Smooth muscle cell (in vitro differentiated cells): ENCODE results near the gene ZNF69. TPM values are rescaled to one million over a fixed set of nuclear protein-coding genes. Genes with fewer than 3 reads are reported as not detected.
"Not testable (repeated sequence)": the region's sequence is repeated elsewhere in the genome, so short reads cannot be mapped to it uniquely, and the experiment has no call there.

Experiments
- DNase-seq: peaks from one replicate; lab custom pipeline; 2025; ENCODE audit not compliant: unreplicated experiment; lab: John Stamatoyannopoulos, UW
- H2AFZ ChIP-seq: fragments of 200-600 bp; sonication (generic); 2 replicates; pipeline ENCODE4 v1.6.0; 2016; ENCODE audit warnings: antibody characterized with exemption, low read depth, mild to moderate bottlenecking
- H3F3A ChIP-seq: fragments of 200-600 bp; sonication (generic); 2 replicates; pipeline ENCODE4 v1.6.0; 2017; ENCODE audit warnings: antibody characterized with exemption, low read depth
- H3K27ac ChIP-seq: fragments of 200-600 bp; sonication (generic); 2 replicates; pipeline ENCODE4 v1.5.1; 2016; ENCODE audit warnings: low read depth, mild to moderate bottlenecking
- H3K27me3 ChIP-seq: fragments of 200-600 bp; sonication (generic); 2 replicates; pipeline ENCODE4 v1.6.1; 2016; ENCODE audit warnings: low read depth, mild to moderate bottlenecking
- H3K36me3 ChIP-seq: fragments of 200-600 bp; sonication (generic); 2 replicates; pipeline ENCODE4 v1.5.1; 2016; ENCODE audit warnings: low read depth
- H3K4me1 ChIP-seq: fragments of 200-600 bp; sonication (generic); 2 replicates; pipeline ENCODE4 v1.5.1; 2016; ENCODE audit warnings: low read depth
- H3K4me2 ChIP-seq: fragments of 200-600 bp; sonication (generic); 2 replicates; pipeline ENCODE4 v1.6.0; 2016; ENCODE audit warnings: mild to moderate bottlenecking
- H3K4me3 ChIP-seq: fragments of 200-600 bp; sonication (generic); 2 replicates; pipeline ENCODE4 v1.5.1; 2016; ENCODE audit warnings: mild to moderate bottlenecking
- H3K79me2 ChIP-seq: fragments of 200-600 bp; sonication (generic); 2 replicates; pipeline ENCODE4 v1.6.0; 2016; ENCODE audit warnings: low read depth, mild to moderate bottlenecking
- H3K9ac ChIP-seq: fragments of 200-600 bp; sonication (generic); 2 replicates; pipeline ENCODE4 v1.6.0; 2016; ENCODE audit warnings: low read depth
- H3K9me3 ChIP-seq: fragments of 200-600 bp; sonication (generic); replicated peaks from 2 replicates; pipeline ENCODE4 v1.5.1; 2016; ENCODE audit warnings: low read depth
- H4K20me1 ChIP-seq: fragments of 200-600 bp; sonication (generic); 2 replicates; pipeline ENCODE4 v1.6.0; 2016; ENCODE audit warnings: low read depth
- CTCF ChIP-seq: fragments of 200-600 bp; sonication (generic); IDR thresholded peaks from 2 replicates; pipeline ENCODE4 v1.5.1; 2017; ENCODE audit warnings: borderline replicate concordance, mild to moderate bottlenecking, antibody characterized with exemption; ENCODE audit not compliant: insufficient read depth, poor library complexity, severe bottlenecking
- WGBS: methylation state at CpG from one replicate; pipeline ENCODE4 v1.1.7; 2016; ENCODE audit warnings: low lambda C conversion rate; 5-methylcytosine and 5-hydroxymethylcytosine counted together
- polyA plus RNA-seq: library from polyadenylated mRNA; unstranded; fragments of >200 nt; fragmentation: Nextera tagmentation; extraction: Ambion mirVana; gene quantifications from 2 replicates; pipeline ENCODE4 v1.2.1, GENCODE V29; 2016
- total RNA-seq: library from RNA; depleted of rRNA; stranded (reverse); fragments of >200 nt; gene quantifications from 2 replicates; pipeline ENCODE4 v1.2.3, GENCODE V29; 2014

ZNF69 gene
- total and polyA plus RNA-seq, 2 experiments from 2014 or later, result 4.6 to 8.8 TPM

DNA sequence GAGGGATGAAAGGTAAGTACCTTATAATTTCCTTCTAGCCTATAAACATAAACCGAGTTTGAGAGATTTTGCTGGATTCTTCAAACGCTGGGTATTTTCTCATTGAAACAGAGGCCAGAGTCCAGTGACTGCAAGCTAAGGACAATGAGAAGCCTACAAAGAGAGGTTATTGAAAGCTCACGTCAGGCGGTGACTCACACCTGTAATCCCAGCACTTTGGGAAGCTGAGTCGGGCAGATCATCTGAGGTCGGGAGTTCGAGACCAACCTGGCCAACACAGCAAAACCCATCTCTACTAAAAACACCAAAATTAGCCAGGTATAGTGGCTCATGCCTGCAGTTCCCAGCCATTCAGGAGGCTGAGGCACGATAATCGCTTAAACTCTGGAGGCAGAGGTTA lies 15.0 kb upstream of the ZNF69 start:
- no peak for TF ChIP-seq CTCF

GRCh38 chr19:11873762-11874161 lies 13.8 kb upstream of the ZNF69 start:
- Histone ChIP-seq H2AFZ (no peak overlapping the region), H3K27me3 (no peaks in the 10 kb centered on the region), H3K79me2 (no peaks in the 10 kb centered on the region), H3K4me2 (no peak overlapping the region), H3K4me1 (no peaks in the 10 kb centered on the region), H3F3A (no peaks in the 10 kb centered on the region), H3K9ac (no peak overlapping the region), H3K36me3 (peaks cover 4% of the 10 kb centered on the region), H3K27ac (no peak overlapping the region), H3K4me3 (no peak overlapping the region), H3K9me3 (peaks cover 11% of the 10 kb centered on the region), H4K20me1 (no peaks in the 10 kb centered on the region)
- 68% methylated on average over 1 of the region's 1 CpG for WGBS
- TF ChIP-seq CTCF, result no peak
- DNase-seq, result no peak

More for the DNA sequence above, 15.0 kb upstream of the ZNF69 start:
- Histone ChIP-seq H4K20me1 (no peaks in the 10 kb centered on the region), H3K4me1 (no peaks in the 10 kb centered on the region), H3K79me2 (no peaks in the 10 kb centered on the region), H3K36me3 (peaks cover 13% of the 10 kb centered on the region), H2AFZ (no peak overlapping the region), H3K4me2 (no peak overlapping the region), H3F3A (no peaks in the 10 kb centered on the region), H3K27ac (no peak overlapping the region), H3K9me3 (peaks cover 21% of the 10 kb centered on the region), H3K27me3 (no peaks in the 10 kb centered on the region), H3K9ac (no peak overlapping the region), H3K4me3 (no peak overlapping the region)
- no peak for DNase-seq
- 93% methylated on average over 9 of the region's 9 CpGs for WGBS

- not testable (repeated sequence) for H3K27me3 ChIP-seq, H3K4me2 ChIP-seq, H2AFZ ChIP-seq, H3F3A ChIP-seq, H3K36me3 ChIP-seq, H3K27ac ChIP-seq, H3K4me1 ChIP-seq, H3K4me3 ChIP-seq, H3K79me2 ChIP-seq, H4K20me1 ChIP-seq, H3K9ac ChIP-seq, H3K9me3 ChIP-seq
- WGBS, result 57% methylated on average over 16 of the region's 16 CpGs
- peak; percentile 3 for DNase-seq
- TF ChIP-seq CTCF, result peak; percentile 44
These were observed 7.8 kb upstream of the ZNF69 start for GRCh38 chr19:11879687-11880266.

- Histone ChIP-seq H3K27me3 (no peaks in the 10 kb centered on the region), H4K20me1 (no peaks in the 10 kb centered on the region), H3K4me1 (no peaks in the 10 kb centered on the region), H3K4me2 (no peak overlapping the region), H3K9ac (no peak overlapping the region), H3K27ac (no peak overlapping the region), H3K4me3 (no peak overlapping the region), H3K36me3 (no peaks in the 10 kb centered on the region), H3K9me3 (no peaks in the 10 kb centered on the region), H3F3A (no peaks in the 10 kb centered on the region), H3K79me2 (no peaks in the 10 kb centered on the region), H2AFZ (no peak overlapping the region)
- WGBS, result 86% methylated on average over 12 of the region's 12 CpGs
- no peak for DNase-seq
- no peak for TF ChIP-seq CTCF
These were observed 7.0 kb upstream of the ZNF69 start for GRCh38 chr19:11880598-11880997.
